ENCODE data around the gene RNF224. TPM values are rescaled to one million over a fixed set of nuclear protein-coding genes. Genes with fewer than 3 reads are reported as not detected.

The RNF224 gene
- polyA plus RNA-seq, 1 donor (not counting 4 experiments of a cell fraction or from before 2014, with no cell fraction given) = not detected

GRCh38 chr9:137214620-137215019 is 12.7 kb upstream of the RNF224 start:
- Histone ChIP-seq H4K20me1 (ENCODE audit: control insufficient read depth, extremely low read depth, insufficient read depth, low read length) (no peaks in the 10 kb centered on the region), H3K4me3 (ENCODE audit: control insufficient read depth in 2 of 3, extremely low read depth in 1 of 3, insufficient read depth in 2 of 3, low read depth in 1 of 3, low read length in 3 of 3) (no peak overlapping the region), H3K27ac (ENCODE audit: control insufficient read depth, insufficient read depth, low read length) (no peak overlapping the region), H2AFZ (ENCODE audit: control insufficient read depth, low read length) (no peak overlapping the region), H3K79me2 (ENCODE audit: control insufficient read depth, insufficient read depth, low read length) (no peaks in the 10 kb centered on the region), H3K27me3 (ENCODE audit: control insufficient read depth, extremely low read depth, insufficient read depth, low read length) (no peaks in the 10 kb centered on the region), H3K4me1 (ENCODE audit: control insufficient read depth, extremely low read depth, insufficient read depth, low read length) (peaks cover 20% of the 10 kb centered on the region), H3K9me3 (ENCODE audit: control insufficient read depth, low read depth, low read length) (no peaks in the 10 kb centered on the region), H3K9ac (ENCODE audit: control insufficient read depth, extremely low read depth, insufficient read depth, low read length) (no peak overlapping the region), H3K9me1 (ENCODE audit: control insufficient read depth, extremely low read depth, insufficient read depth, low read length) (no peaks in the 10 kb centered on the region), H3K36me3 (ENCODE audit: control insufficient read depth in 2 of 2, extremely low read depth in 1 of 2, insufficient read depth in 2 of 2, low read length in 2 of 2) (peaks cover 3 to 23% of the 10 kb centered on the region in 2 experiments), H3K4me2 (ENCODE audit: control insufficient read depth, extremely low read depth, insufficient read depth, low read depth, low read length) (no peak overlapping the region)
- FAIRE-seq = no peak
- dilution Hi-C loops (cut with MboI; ENCODE audit: extremely low pct_ligation_motif_present, low sequenced_read_pairs) = no loop called here
- TF ChIP-seq EZH2 (IDR thresholded peaks at IDR 0.05; ENCODE audit: low read length) (no peak), CTCF (optimal IDR thresholded peaks at IDR 0.05 in 1 of 3, IDR thresholded peaks at IDR 0.05 in 1 of 3, conservative IDR thresholded peaks at IDR 0.05 in 1 of 3; ENCODE audit: extremely low read depth in 1 of 3, insufficient read depth in 2 of 3, low read length in 3 of 3) (no peak)
- no peak for DNase-seq (ENCODE audit: low read depth, low spot score)

GRCh38 chr9:137215196-137215986 is 11.9 kb upstream of the RNF224 start:
- Histone ChIP-seq H3K4me2 (ENCODE audit: control insufficient read depth, extremely low read depth, insufficient read depth, low read depth, low read length) (no peak overlapping the region), H3K36me3 (ENCODE audit: control insufficient read depth in 2 of 2, extremely low read depth in 1 of 2, insufficient read depth in 2 of 2, low read length in 2 of 2) (peaks cover 3 to 20% of the 10 kb centered on the region in 2 experiments), H2AFZ (ENCODE audit: control insufficient read depth, low read length) (no peak overlapping the region), H3K27ac (ENCODE audit: control insufficient read depth, insufficient read depth, low read length) (no peak overlapping the region), H3K79me2 (ENCODE audit: control insufficient read depth, insufficient read depth, low read length) (no peaks in the 10 kb centered on the region), H3K9ac (ENCODE audit: control insufficient read depth, extremely low read depth, insufficient read depth, low read length) (no peak overlapping the region), H3K9me3 (ENCODE audit: control insufficient read depth, low read depth, low read length) (no peaks in the 10 kb centered on the region), H3K9me1 (ENCODE audit: control insufficient read depth, extremely low read depth, insufficient read depth, low read length) (no peaks in the 10 kb centered on the region), H3K4me3 (ENCODE audit: control insufficient read depth in 2 of 3, extremely low read depth in 1 of 3, insufficient read depth in 2 of 3, low read depth in 1 of 3, low read length in 3 of 3) (no peak overlapping the region), H3K4me1 (ENCODE audit: control insufficient read depth, extremely low read depth, insufficient read depth, low read length) (peaks cover 20% of the 10 kb centered on the region), H4K20me1 (ENCODE audit: control insufficient read depth, extremely low read depth, insufficient read depth, low read length) (no peaks in the 10 kb centered on the region), H3K27me3 (ENCODE audit: control insufficient read depth, extremely low read depth, insufficient read depth, low read length) (no peaks in the 10 kb centered on the region)
- TF ChIP-seq CTCF (optimal IDR thresholded peaks at IDR 0.05 in 1 of 3, IDR thresholded peaks at IDR 0.05 in 1 of 3, conservative IDR thresholded peaks at IDR 0.05 in 1 of 3; ENCODE audit: extremely low read depth in 1 of 3, insufficient read depth in 2 of 3, low read length in 3 of 3) = no peak
- no peak for TF ChIP-seq EZH2 (IDR thresholded peaks at IDR 0.05; ENCODE audit: low read length)
- dilution Hi-C loops (cut with MboI; ENCODE audit: extremely low pct_ligation_motif_present, low sequenced_read_pairs) = no loop called here
- DNase-seq (ENCODE audit: low read depth, low spot score) = no peak
- no peak for FAIRE-seq
